OCI-LY3 (cell line): ENCODE measurements around the gene PARP3.
"Not testable (repeated sequence)": the region's sequence is repeated elsewhere in the genome, so short reads cannot be mapped to it uniquely, and the experiment has no call there.

ENCODE experiments used
- H2AFZ ChIP-seq: fragments of 200-600, 300-600 bp; shearing (Covaris generic); 2 replicates; pipeline ENCODE4 v1.6.0; 2014; ENCODE audit warnings: antibody characterized with exemption, low read depth, low read length
- H3K27ac ChIP-seq: fragments of 200-600, 300-600 bp; sonication (generic); 2 replicates; pipeline ENCODE4 v1.5.1; 2014; ENCODE audit warnings: mild to moderate bottlenecking, low read length, moderate library complexity, mixed read lengths
- H3K27me3 ChIP-seq: fragments of 200-600, 300-600 bp; sonication (generic); 2 replicates; pipeline ENCODE4 v1.6.1; 2014; ENCODE audit warnings: low read depth, low read length, mixed read lengths
- H3K36me3 ChIP-seq: fragments of 200-600, 300-600 bp; sonication (generic); replicated peaks from 2 replicates; pipeline ENCODE3; 2014; ENCODE audit warnings: low read depth, low read length, mixed read lengths
- H3K4me1 ChIP-seq: fragments of 300-600, 200-600 bp; sonication (generic); 2 replicates; pipeline ENCODE4 v1.6.1; 2014; ENCODE audit warnings: low read length, mixed read lengths
- H3K4me2 ChIP-seq: fragments of 200-600, 300-600 bp; sonication (generic); 2 replicates; pipeline ENCODE4 v1.6.1; 2014; ENCODE audit warnings: low read length, mixed read lengths
- H3K4me3 ChIP-seq: fragments of 300-600, 200-600 bp; sonication (generic); 2 replicates; pipeline ENCODE4 v1.5.1; 2014; ENCODE audit warnings: antibody characterized with exemption, mild to moderate bottlenecking, low read length, moderate library complexity
- H3K79me2 ChIP-seq: fragments of 300-600, 200-600 bp; shearing (Covaris generic); 2 replicates; pipeline ENCODE4 v1.6.1; 2014; ENCODE audit warnings: mild to moderate bottlenecking, low read length, mixed read lengths
- H3K9ac ChIP-seq: fragments of 300-600, 200-600 bp; shearing (Covaris generic); 2 replicates; pipeline ENCODE4 v1.6.0; 2014; ENCODE audit warnings: mild to moderate bottlenecking, low read length, moderate library complexity
- H3K9me3 ChIP-seq: fragments of 200-600, 300-600 bp; shearing (Covaris generic); 2 replicates; pipeline ENCODE4 v1.6.1; 2014; ENCODE audit warnings: low read length, mixed read lengths; ENCODE audit not compliant: insufficient read depth
- H4K20me1 ChIP-seq: fragments of 200-600, 300-600 bp; sonication (generic); 2 replicates; pipeline ENCODE4 v1.6.1; 2016; ENCODE audit warnings: low read length, mixed read lengths; ENCODE audit not compliant: insufficient read depth
- CTCF ChIP-seq: fragments of 200-600, 300-600 bp; sonication (generic); IDR thresholded peaks from 2 replicates; pipeline ENCODE4 v1.5.1; 2014; ENCODE audit warnings: antibody characterized with exemption, low read length, low read depth
- EZH2phosphoT487 ChIP-seq: fragments of 200-600 bp; shearing (Covaris generic); IDR thresholded peaks from 2 replicates; pipeline ENCODE4 v1.6.1; 2018; ENCODE audit warnings: antibody characterized with exemption, mixed run types, low read depth

Gene PARP3

DNA sequence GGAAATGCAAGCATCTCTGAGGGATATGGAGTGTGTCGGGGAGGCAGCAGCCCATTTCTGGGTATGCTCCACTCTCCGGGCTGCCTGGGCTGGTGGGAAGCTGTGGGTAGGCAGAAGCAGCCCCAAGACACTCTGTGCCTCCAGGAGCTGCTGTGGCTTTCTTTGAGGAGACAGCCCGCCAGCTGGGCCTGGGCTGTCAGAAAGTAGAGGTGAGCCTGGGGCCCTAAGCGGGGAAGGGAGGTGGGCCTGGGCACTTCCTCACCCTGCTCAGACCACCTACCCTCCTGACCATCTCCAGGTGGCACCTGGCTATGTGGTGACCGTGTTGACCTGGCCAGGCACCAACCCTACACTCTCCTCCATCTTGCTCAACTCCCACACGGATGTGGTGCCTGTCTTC lies 42.9 kb downstream of the PARP3 start:
- Histone ChIP-seq H2AFZ (no peak overlapping the region), H3K36me3 (peaks cover 7% of the 10 kb centered on the region), H3K27ac (no peak overlapping the region), H3K79me2 (peaks cover 15% of the 10 kb centered on the region), H3K4me3 (no peak overlapping the region), H4K20me1 (no peaks in the 10 kb centered on the region), H3K4me1 (peaks cover 12% of the 10 kb centered on the region), H3K27me3 (no peaks in the 10 kb centered on the region), H3K9me3 (no peaks in the 10 kb centered on the region), H3K9ac (no peak overlapping the region), H3K4me2 (no peak overlapping the region)
- no peak for TF ChIP-seq CTCF
- TF ChIP-seq EZH2phosphoT487 = no peak

- Histone ChIP-seq H3K4me1 (peaks cover 14% of the 10 kb centered on the region), H3K4me2 (no peak overlapping the region), H2AFZ (no peak overlapping the region), H3K9me3 (no peaks in the 10 kb centered on the region), H3K27ac (no peak overlapping the region), H3K4me3 (no peak overlapping the region), H3K36me3 (no peaks in the 10 kb centered on the region), H3K27me3 (no peaks in the 10 kb centered on the region), H3K79me2 (peaks cover 14% of the 10 kb centered on the region), H4K20me1 (no peaks in the 10 kb centered on the region), H3K9ac (no peak overlapping the region)
- TF ChIP-seq EZH2phosphoT487 = no peak
- no peak for TF ChIP-seq CTCF
These were observed 44.1 kb downstream of the PARP3 start for GRCh38 chr3:51986010-51986947.

DNA sequence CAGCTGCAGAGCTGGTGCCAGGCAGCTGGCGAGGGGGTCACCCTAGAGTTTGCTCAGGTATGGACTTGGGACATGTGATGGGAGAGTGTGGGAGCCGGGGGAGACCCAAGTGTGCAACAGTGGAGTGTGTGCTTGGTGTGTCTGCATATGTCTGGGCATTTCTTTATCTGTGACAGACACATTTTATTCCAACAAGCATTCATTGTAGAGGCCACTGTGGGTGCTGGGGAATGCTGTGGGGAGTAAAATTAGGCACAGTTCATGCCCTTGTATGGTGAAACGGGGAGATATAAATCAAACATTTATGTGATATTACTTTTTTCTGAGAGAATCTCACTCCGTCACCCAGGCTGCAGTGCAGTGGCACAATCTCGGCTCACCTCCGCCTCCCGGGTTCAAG lies 45.4 kb downstream of the PARP3 start:
- Histone ChIP-seq H3K4me3 (no peak overlapping the region), H3K27me3 (no peaks in the 10 kb centered on the region), H3K36me3 (peaks cover 12% of the 10 kb centered on the region), H3K79me2 (peaks cover 11% of the 10 kb centered on the region), H3K27ac (no peak overlapping the region), H3K9ac (no peak overlapping the region), H4K20me1 (no peaks in the 10 kb centered on the region), H3K4me1 (peaks cover 15% of the 10 kb centered on the region), H2AFZ (no peak overlapping the region), H3K9me3 (no peaks in the 10 kb centered on the region), H3K4me2 (no peak overlapping the region)
- TF ChIP-seq EZH2phosphoT487 = no peak
- TF ChIP-seq CTCF = no peak

DNA sequence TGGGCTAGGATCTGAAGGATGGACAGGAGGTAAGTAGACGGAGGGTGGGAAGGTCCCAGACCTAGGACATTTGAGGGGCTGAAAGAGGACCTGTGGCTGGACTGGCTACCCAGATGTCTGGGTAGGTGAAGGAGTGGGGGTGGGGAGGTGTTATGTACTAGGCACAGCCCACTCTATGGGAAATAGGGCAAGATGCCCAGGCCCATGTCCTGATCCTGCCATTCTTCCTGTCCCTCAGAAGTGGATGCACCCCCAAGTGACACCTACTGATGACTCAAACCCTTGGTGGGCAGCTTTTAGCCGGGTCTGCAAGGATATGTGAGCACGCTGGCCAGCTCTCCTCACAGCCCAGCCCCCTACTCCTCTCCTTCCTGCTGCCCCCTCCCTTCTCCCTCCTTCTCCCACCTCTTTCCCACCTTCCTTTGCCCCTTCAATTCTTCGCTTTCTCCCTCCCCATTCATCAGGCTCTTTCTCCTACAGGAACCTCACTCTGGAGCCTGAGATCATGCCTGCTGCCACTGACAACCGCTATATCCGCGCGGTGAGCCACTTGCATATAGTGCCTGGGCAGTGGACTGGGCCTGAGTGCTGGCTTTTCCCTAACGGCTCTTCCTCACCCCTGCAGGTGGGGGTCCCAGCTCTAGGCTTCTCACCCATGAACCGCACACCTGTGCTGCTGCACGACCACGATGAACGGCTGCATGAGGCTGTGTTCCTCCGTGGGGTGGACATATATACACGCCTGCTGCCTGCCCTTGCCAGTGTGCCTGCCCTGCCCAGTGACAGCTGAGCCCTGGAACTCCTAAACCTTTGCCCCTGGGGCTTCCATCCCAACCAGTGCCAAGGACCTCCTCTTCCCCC lies 46.4 kb downstream of the PARP3 start:
- no peak for TF ChIP-seq CTCF
- no peak for TF ChIP-seq EZH2phosphoT487
- no peak overlapping the region for H3K4me2 ChIP-seq
- H3K9me3 ChIP-seq = no peaks in the 10 kb centered on the region
- H3K4me1 ChIP-seq = peaks cover 22% of the 10 kb centered on the region
- H3K9ac ChIP-seq = no peak overlapping the region
- no peak overlapping the region for H3K27ac ChIP-seq
- peaks cover 19% of the 10 kb centered on the region for H3K36me3 ChIP-seq
- H2AFZ ChIP-seq = no peak overlapping the region
- H3K4me3 ChIP-seq = no peak overlapping the region
- H3K27me3 ChIP-seq = no peaks in the 10 kb centered on the region
- H3K79me2 ChIP-seq = peaks cover 14% of the 10 kb centered on the region
- peaks cover 2% of the 10 kb centered on the region; the same call in 1 of the 2 replicates for H4K20me1 ChIP-seq

DNA sequence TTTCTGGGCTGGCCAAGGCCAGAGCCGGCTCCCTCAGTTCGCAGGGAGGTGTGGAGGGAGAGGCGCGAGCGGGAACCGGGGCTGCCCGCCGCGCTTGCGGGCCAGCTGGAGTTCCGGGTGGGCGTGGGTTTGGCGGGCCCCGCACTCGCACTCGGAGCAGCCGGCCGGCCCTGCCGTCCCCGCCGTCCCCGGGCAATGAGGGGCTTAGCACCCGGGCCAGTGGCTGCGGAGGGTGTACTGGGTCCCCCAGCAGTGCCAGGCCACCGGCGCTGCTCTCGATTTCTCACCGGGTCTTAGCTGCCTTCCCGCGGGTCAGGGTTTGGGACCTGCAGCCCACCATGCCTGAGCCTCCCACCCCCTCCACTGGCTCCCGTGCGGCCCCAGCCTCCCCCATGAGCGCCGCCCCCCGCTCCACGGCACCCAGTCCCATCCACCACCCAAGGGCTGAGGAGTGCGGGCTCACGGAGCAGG lies 48.4 kb downstream of the PARP3 start:
- Histone ChIP-seq H3K36me3 (peaks cover 36% of the 10 kb centered on the region), H3K4me1 (peaks cover 27% of the 10 kb centered on the region), H3K79me2 (peaks cover 33% of the 10 kb centered on the region)
- not testable (repeated sequence) for H2AFZ ChIP-seq, H3K27ac ChIP-seq, H3K9ac ChIP-seq, H4K20me1 ChIP-seq, H3K4me3 ChIP-seq, H3K27me3 ChIP-seq, H3K9me3 ChIP-seq, H3K4me2 ChIP-seq
